Activated CD8-positive, alpha-beta memory T cell treated with anti-CD3 and anti-CD28 coated beads, Interleukin-2, amount 50 U/mL, for 24 hours (primary cell): Measurements from ENCODE around the gene EBF4.

ENCODE experiments used
- DNase-seq: peaks from one replicate; pipeline ENCODE4 v3.0.0-alpha.2; 2020; ENCODE audit errors: extremely low read depth

Gene EBF4

GRCh38 chr20:2692036-2692885 lies at the start of gene EBF4:
Gene EBF4 (plus strand): TSS chr20:2692780. CDS start chr20:2693646, 866 bp downstream.
- no peak for DNase-seq

GRCh38 chr20:2643708-2644107 lies 48.9 kb upstream of the EBF4 start:
- no peak for DNase-seq

DNA sequence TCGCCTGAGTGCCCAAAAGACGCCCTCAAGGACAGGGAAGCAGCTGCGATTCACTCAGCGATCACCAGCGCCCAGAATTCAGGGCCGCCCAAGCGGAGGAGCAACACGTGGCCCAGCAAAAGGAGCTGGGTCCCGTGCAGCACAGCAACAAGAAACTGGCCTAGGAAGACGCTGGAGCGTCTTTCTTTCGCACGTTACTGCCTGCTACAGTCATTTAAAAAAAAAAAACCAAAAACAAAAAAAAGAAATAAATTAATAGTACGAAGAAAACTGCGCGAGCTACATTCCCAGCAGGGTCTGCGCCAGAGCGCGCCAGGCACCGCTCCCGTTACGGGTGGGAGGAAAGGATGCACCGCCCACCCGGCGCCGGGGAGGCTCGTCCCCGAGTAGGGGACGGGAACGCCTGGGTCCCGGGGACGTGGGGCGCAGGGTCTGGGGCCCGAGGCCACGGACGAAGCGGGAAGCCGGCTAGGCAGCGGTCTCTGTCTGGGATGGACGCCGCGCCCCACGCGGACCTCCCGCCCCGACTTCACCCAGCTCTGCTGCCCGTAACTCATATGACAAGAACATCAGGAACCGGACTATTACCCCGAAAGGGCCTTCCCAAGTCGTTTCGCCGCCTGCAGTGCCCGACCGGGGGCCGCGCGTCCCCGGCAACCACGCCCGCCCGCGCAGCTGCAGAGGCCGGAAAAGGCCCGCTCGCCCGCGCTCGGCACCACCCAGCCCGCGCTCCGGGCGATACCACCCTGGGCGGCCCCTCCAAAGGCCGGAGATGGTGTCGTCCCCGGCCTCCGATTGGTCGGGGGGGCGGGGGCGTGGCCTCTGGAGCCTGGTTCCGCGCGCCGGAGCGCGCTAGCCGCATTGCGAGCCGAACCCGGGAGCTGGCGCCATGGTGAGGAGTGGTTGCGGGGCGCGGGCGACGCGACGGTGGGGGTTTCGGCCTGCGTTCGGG lies 40.5 kb upstream of the EBF4 start, which contains the start of gene NOP56:
TSS of gene NOP56 (plus strand) at position 861 of the 952 bp plus-strand sequence. CDS start at position 890, 29 bp downstream.
- DNase-seq = peak; percentile 77

DNA sequence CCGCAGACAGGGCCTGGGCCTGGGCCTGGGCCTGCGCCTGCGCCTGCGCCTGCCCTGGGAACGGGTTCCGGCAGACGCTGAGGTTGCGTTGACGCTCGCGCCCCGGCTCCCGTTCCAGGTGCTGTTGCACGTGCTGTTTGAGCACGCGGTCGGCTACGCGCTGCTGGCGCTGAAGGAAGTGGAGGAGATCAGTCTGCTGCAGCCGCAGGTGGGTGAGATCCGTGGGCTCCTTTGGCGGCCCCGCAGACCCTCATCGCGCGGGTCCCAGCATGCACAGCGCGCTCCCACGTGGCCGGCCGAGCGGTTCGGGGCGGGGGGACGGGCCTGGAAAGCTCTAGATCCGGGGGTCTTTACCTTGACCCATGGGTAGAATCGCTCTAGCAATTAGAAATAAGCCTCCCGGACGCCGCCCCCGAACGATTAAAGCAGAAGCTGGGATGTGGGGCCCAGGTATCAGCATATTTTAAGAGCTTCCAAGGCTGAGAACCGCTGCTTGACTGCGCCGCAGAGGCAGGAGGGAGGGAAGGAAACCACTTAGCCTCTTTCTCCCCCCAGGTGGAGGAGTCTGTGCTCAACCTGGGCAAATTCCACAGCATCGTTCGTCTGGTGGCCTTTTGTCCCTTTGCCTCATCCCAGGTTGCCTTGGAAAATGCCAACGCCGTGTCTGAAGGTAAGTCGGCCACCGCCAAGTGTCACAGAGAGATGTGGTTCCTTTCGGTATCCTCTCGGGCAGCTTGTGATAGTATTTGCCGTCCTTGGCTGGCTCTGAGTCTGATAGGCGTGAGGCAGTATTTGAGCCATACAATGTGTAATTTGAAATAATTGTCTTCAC lies 39.6 kb upstream of the EBF4 start:
- no peak for DNase-seq

GRCh38 chr20:2653556-2654383 lies 38.8 kb upstream of the EBF4 start:
- no peak for DNase-seq

GRCh38 chr20:2654384-2654822 lies 38.2 kb upstream of the EBF4 start:
- DNase-seq = no peak

DNA sequence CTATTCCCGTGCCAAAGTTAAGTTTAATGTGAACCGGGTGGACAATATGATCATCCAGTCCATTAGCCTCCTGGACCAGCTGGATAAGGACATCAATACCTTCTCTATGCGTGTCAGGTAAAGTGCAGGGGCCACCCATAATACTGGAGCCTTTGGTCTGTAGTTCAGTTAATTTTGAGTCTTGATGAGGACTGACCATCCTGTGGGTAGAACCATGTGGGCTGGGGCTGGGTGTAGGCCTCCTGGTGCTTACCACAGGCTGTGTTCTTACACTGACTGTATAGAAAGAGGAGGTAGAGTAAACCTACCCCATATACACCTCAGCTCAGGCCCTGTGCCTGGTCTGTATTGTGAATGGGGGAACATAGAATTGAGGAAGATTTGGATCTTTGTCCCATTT lies 37.7 kb upstream of the EBF4 start:
- DNase-seq = no peak

DNA sequence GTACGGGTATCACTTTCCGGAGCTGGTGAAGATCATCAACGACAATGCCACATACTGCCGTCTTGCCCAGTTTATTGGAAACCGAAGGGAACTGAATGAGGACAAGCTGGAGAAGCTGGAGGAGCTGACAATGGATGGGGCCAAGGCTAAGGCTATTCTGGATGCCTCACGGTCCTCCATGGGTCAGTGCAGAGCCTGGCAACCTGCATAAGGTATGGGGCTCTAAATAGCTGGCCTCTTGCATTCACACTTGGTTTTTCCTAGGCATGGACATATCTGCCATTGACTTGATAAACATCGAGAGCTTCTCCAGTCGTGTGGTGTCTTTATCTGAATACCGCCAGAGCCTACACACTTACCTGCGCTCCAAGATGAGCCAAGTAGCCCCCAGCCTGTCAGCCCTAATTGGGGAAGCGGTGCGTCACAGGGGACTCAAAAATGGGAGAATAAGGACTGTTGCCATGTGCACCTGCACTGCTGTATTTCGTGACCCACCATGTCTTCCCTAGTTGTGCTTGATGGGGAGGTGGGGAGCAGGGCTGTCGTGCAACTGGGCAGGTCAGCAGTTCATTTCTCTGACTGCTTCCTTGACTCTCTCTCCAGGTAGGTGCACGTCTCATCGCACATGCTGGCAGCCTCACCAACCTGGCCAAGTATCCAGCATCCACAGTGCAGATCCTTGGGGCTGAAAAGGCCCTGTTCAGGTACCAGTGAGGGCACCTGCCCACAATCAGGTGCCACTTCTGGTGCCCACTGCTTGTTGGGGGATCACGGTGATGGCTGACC lies 37.1 kb upstream of the EBF4 start:
- no peak for DNase-seq

DNA sequence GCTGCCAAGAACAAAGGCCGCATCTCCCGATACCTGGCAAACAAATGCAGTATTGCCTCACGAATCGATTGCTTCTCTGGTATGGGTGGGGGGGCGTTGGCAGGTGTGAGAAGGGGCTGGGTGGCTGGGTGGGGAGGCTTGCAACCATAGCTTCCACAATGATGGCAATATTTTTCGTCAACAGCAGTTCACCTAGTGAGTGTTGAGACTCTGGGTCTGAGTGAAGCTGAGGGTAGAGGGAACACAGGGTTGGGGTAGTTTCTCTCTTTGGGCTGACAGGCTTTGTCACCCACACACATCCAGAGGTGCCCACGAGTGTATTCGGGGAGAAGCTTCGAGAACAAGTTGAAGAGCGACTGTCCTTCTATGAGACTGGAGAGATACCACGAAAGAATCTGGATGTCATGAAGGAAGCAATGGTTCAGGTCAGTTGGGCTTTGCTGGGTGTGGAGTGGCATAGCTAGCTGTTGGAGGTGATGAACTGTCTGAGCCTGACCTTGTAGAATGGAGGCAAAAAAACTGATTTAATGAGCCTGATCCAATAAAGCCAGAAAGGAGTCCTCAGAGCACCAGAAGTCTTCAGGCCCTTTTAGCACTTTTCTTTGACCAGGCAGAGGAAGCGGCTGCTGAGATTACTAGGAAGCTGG lies 36.0 kb upstream of the EBF4 start:
- DNase-seq = no peak

DNA sequence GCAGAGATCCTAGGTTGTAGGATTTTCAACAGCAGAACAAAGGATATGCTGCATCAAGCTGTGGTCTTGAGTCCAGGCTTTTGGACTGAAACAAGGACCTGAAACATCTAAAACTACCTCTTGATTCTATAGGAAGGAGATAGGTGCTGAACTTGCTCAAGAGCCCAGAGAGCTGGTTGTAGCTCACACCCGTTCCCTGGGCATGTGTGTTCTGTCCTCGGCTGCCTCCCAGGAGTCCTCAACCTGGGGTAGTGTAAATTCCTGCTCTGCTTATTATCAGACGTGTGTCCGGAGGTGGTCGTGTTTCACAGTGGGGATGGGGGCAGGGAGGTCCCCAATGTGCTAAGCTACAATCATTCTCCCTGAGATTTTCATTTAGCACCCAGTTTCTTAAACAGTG lies 35.3 kb upstream of the EBF4 start:
- DNase-seq = no peak

DNA sequence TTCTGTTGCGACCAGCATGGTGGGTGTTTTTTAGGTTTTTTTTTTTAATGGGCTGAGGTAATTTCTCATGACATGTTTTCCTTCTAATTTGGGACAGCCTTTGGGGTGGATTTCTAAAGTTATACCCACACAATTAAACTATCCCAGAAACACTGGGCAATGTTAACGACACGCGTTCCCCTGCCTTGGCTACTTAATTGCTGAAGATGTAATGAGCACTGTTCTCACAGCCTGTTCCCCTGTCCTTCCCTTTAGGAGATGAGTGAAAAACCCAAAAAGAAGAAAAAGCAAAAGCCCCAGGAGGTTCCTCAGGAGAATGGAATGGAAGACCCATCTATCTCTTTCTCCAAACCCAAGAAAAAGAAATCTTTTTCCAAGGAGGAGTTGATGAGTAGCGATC lies 34.9 kb upstream of the EBF4 start:
- no peak for DNase-seq

DNA sequence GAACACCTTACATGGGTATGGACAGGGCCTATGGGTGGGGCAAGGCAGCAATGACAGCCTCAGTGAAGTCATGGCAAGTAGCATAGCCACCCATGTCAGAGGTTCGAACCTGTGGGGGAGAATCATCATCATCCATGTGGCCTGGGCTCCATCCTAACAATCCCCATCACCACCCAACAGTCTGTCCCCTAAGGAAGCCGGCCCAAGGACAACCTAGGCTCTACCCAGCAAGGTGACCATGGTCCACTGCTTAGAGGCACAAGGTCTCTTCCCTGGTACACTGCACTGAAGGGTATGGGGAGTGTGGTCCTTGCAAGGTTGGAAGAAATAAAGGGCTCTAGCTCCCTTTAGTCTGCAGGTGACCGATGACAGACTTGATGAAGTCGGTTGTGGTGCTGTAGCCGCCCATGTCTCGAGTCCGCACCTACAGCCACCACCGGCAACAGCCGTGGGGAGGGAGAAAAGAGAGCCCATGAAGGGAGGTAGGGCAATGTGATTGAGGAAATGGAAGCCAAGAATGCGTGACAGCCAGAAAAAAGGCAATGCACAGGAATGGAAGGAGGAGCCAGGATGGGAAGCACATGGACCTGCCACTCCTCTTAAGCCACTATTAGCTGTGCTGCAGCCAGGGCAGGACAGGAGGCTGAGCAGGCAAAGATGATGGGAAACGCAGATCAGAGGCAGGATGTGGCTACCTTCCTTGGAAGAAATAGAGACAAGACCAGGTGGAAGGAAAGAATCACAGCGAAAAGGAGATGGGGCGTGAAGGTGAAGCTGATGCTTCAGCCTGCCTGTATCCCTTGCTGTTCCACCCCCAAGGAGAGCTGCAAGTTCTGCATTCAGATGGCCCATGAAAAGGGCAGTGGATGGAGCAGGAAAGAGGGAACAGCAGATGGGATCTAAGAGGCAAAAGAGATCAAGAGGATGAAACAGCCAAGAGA lies 33.9 kb upstream of the EBF4 start:
- no peak for DNase-seq

DNA sequence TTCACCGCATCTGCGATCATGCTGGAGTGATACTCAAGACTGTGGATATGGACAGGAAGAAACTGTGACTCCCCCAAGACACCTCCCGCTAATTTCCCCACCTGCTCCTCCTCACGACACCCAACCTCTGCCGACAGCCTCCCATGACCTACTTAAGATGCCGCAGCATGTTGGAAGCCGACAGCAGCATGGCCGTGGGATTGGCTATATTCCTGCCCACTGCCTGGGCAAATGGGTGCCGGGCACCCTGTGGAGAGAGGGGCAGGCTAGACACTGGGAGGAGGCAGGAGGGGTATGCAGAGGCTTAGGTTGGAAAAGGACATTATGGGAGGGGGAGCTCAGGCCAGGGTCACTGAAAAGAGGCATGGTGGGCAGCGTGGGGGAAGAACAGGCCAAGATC lies 33.0 kb upstream of the EBF4 start:
- DNase-seq = no peak

DNA sequence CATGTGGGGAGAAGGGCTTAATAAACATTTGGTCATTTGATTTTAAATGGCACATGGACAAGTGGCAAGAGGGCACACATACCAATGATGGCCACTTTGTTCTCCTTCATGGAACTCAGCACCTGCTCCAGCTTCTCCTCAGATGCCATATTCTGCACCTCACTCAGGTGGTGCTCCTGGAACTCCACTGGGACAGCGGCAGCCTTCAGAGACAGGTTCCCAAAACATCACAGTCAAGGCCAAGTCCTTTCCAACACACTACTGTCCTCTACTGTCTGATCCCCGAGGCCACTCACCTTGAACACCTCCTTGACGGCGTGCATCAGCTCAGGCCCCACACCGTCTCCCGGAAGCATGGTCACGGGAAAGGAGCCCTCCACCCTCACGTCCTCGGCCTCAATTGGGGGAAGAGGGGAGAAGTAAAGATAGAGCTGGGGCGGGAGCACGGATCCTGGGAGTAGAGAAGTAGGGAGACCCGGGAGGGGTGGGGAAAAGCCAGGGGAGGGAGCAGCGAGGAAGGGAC lies 29.2 kb upstream of the EBF4 start:
- no peak for DNase-seq

- peak; percentile 92 for DNase-seq
Measured at GRCh38 chr20:2663887-2664719, 28.5 kb upstream of the EBF4 start, which contains the start of gene IDH3B. Gene IDH3B (minus strand): TSS chr20:2664216. CDS start chr20:2664188, 28 bp downstream.

- DNase-seq = no peak
Measured at GRCh38 chr20:2671977-2672376, 20.6 kb upstream of the EBF4 start.

- no peak for DNase-seq
Measured at GRCh38 chr20:2672446-2672845, 20.1 kb upstream of the EBF4 start.
